SK-N-SH (cell line): ENCODE data around the gene TMEM72. TPM values are rescaled to one million over a fixed set of nuclear protein-coding genes. Genes with fewer than 3 reads are reported as not detected.

ENCODE experiments used
- CTCF ChIA-PET: fragments of 300-600, 350-600 bp; formaldehyde crosslinking; extraction: SDS; loops from one replicate; lab custom pipeline; 2021; lab: Yijun Ruan, JAX
- POLR2A ChIA-PET: fragments of 350-600 bp; sonication (Branson Sonifier 250); formaldehyde crosslinking; extraction: SDS; loops from one replicate; lab custom pipeline; 2020; ENCODE audit warnings: antibody characterized with exemption, inconsistent platforms; lab: Yijun Ruan, JAX
- DNase-seq: peaks from one replicate; pipeline ENCODE4 v3.0.0; 2012
- H2AFZ ChIP-seq: fragments of 200-600 bp; sonication (generic); 2 replicates; pipeline ENCODE4 v1.8.1; 2016; ENCODE audit warnings: antibody characterized with exemption, mild to moderate bottlenecking, low read depth
- H3F3A ChIP-seq: fragments of 200-600 bp; sonication (generic); replicated peaks from 2 replicates; pipeline ENCODE3; 2016; ENCODE audit warnings: antibody characterized with exemption, mild to moderate bottlenecking; ENCODE audit not compliant: insufficient read depth
- H3K27ac ChIP-seq, 2 experiments: fragments of 200-500 bp in 1 of 2; fragments of 200-600 bp in 1 of 2; sonication (Bioruptor generic) in 1 of 2; sonication (generic), shearing (Covaris generic) in 1 of 2; 2 replicates each; pipeline versions ENCODE4 v1.5.1 to v1.6.1; 2014 to 2016; ENCODE audit warnings: low read depth in 2 of 2, inconsistent platforms in 1 of 2, low read length in 1 of 2, mild to moderate bottlenecking in 1 of 2, mixed read lengths in 1 of 2
- H3K27me3 ChIP-seq: fragments of 200-600 bp; sonication (generic), shearing (Covaris generic); 2 replicates; pipeline ENCODE4 v1.6.1; 2016; ENCODE audit warnings: mixed run types; ENCODE audit not compliant: insufficient read depth
- H3K36me3 ChIP-seq, 2 experiments: fragments of 200-500 bp in 1 of 2; fragments of 200-600 bp in 1 of 2; sonication (Bioruptor generic) in 1 of 2; sonication (generic) in 1 of 2; replicated peaks in 1 of 2; 2 replicates each; pipeline versions ENCODE3 to v1.5.1; 2014 to 2016; ENCODE audit warnings: low read length in 1 of 2, mild to moderate bottlenecking in 1 of 2; ENCODE audit not compliant: insufficient read depth in 2 of 2, control insufficient read depth in 1 of 2
- H3K4me1 ChIP-seq, 2 experiments: fragments of 200-500 bp in 1 of 2; fragments of 200-600 bp in 1 of 2; sonication (Bioruptor generic) in 1 of 2; sonication (generic), shearing (Covaris generic) in 1 of 2; 2 replicates each; pipeline versions ENCODE4 v1.5.1 to v1.6.1; 2014 to 2016; ENCODE audit warnings: low read depth in 1 of 2, low read length in 1 of 2, mixed run types in 1 of 2; ENCODE audit not compliant: insufficient read depth in 2 of 2, control insufficient read depth in 1 of 2
- H3K4me2 ChIP-seq: fragments of 200-600 bp; sonication (generic), shearing (Covaris generic); 2 replicates; pipeline ENCODE4 v1.6.1; 2017; ENCODE audit warnings: mixed run types
- H3K4me3 ChIP-seq, 2 experiments: fragments of 200-500 bp in 1 of 2; fragments of 200-600 bp in 1 of 2; sonication (Bioruptor generic) in 1 of 2; sonication (generic), shearing (Covaris generic) in 1 of 2; 2 replicates each; pipeline versions ENCODE4 v1.5.1 to v1.8.1; 2014 to 2016; ENCODE audit warnings: low read depth in 2 of 2, inconsistent platforms in 1 of 2, low read length in 1 of 2, mild to moderate bottlenecking in 1 of 2, mixed read lengths in 1 of 2, moderate library complexity in 1 of 2
- H3K79me2 ChIP-seq: fragments of 200-600 bp; sonication (generic); 2 replicates; pipeline ENCODE4 v1.8.1; 2017; ENCODE audit warnings: mild to moderate bottlenecking; ENCODE audit not compliant: insufficient read depth
- H3K9ac ChIP-seq: fragments of 200-600 bp; sonication (generic); 2 replicates; pipeline ENCODE4 v1.6.1; 2017; ENCODE audit warnings: mixed run types
- H3K9me2 ChIP-seq: fragments of 200-600 bp; sonication (generic); 2 replicates; pipeline ENCODE4 v1.6.1; 2017; ENCODE audit warnings: mixed run types
- H3K9me3 ChIP-seq: fragments of 200-600 bp; sonication (generic); 2 replicates; pipeline ENCODE4 v1.6.1; 2017; ENCODE audit warnings: mixed run types, mild to moderate bottlenecking, moderate library complexity
- H4K20me1 ChIP-seq: fragments of 200-600 bp; sonication (generic); 2 replicates; pipeline ENCODE4 v1.6.1; 2017; ENCODE audit warnings: mild to moderate bottlenecking, mixed run types; ENCODE audit not compliant: insufficient read depth
- CHD2 ChIP-seq: fragments of 150-350 bp; IDR thresholded peaks from 2 replicates; pipeline ENCODE4 v1.6.1; 2018; ENCODE audit warnings: low read length; ENCODE audit not compliant: partially characterized antibody
- ELF1 ChIP-seq: IDR thresholded peaks from 2 replicates; pipeline ENCODE4 v1.4.0; 2012
- EP300 ChIP-seq, 2 experiments: IDR thresholded peaks; 2 replicates each; pipeline versions ENCODE4 v1.4.0 to v1.6.1; 2012; ENCODE audit warnings: borderline replicate concordance in 1 of 2, low read depth in 1 of 2, low read length in 1 of 2
- FOXJ3 ChIP-seq: sonication (generic); formaldehyde crosslinking; IDR thresholded peaks from 2 replicates; pipeline ENCODE4 v1.5.1; 2020; ENCODE audit warnings: mild to moderate bottlenecking, missing genetic modification reagents
- MEF2A ChIP-seq: IDR thresholded peaks from 2 replicates; pipeline ENCODE4 v1.4.0; 2012; ENCODE audit warnings: low read depth, borderline replicate concordance
- NRF1 ChIP-seq: IDR thresholded peaks from 2 replicates; pipeline ENCODE4 v1.6.1; 2012; ENCODE audit warnings: low read depth, mild to moderate bottlenecking, low read length
- POLR2AphosphoS5 ChIP-seq: IDR thresholded peaks from 2 replicates; pipeline ENCODE4 v1.6.1; 2012; ENCODE audit warnings: low read depth, low read length
- RAD21 ChIP-seq: IDR thresholded peaks from 2 replicates; pipeline ENCODE4 v1.6.1; 2012; ENCODE audit warnings: mild to moderate bottlenecking, low read length
- RCOR1 ChIP-seq: fragments of 150-350 bp; IDR thresholded peaks from 2 replicates; pipeline ENCODE4 v1.6.1; 2017; ENCODE audit warnings: antibody characterized with exemption, low read length
- SIN3A ChIP-seq: IDR thresholded peaks from 2 replicates; pipeline ENCODE4 v1.6.1; 2012; ENCODE audit warnings: low read depth, mild to moderate bottlenecking, low read length, moderate library complexity, borderline replicate concordance
- SMC3 ChIP-seq: IDR thresholded peaks from 2 replicates; pipeline ENCODE4 v1.6.1; 2012; ENCODE audit warnings: low read depth, low read length, improper control_type of control experiment
- TCF12 ChIP-seq: IDR thresholded peaks from 2 replicates; pipeline ENCODE4 v1.4.0; 2012
- WGBS: methylation state at CpG from one replicate; pipeline ENCODE4 v1.1.6; 2017; ENCODE audit warnings: low lambda C conversion rate; 5-methylcytosine and 5-hydroxymethylcytosine counted together
- polyA plus RNA-seq, 3 experiments: library from polyadenylated mRNA; depleted of rRNA; stranded (reverse); fragments of >200 nt; gene quantifications; 2 replicates each; pipeline ENCODE4 v1.2.3, GENCODE V29; 2012
- TF ChIP-seq, protein P1 (sequence below): fragments of 200-600 bp; sonication (generic); IDR thresholded peaks from 2 replicates; pipeline ENCODE4 v1.6.1; 2017; ENCODE audit warnings: antibody characterized with exemption, mild to moderate bottlenecking, moderate library complexity
- TF ChIP-seq, protein P2 (sequence below): fragments of 150-350 bp; IDR thresholded peaks from 2 replicates; pipeline ENCODE4 v1.6.1; 2016; ENCODE audit warnings: mild to moderate bottlenecking, low read depth, low read length
- TF ChIP-seq, protein P3 (sequence below): fragments of 150-350 bp; IDR thresholded peaks from 2 replicates; pipeline ENCODE4 v1.6.1; 2017; ENCODE audit warnings: antibody characterized with exemption, low read length, low read depth, borderline replicate concordance

TMEM72 gene
- polyA plus RNA-seq, 1 of the 3 experiments (the other 2 are of a cell fraction), result not detected

DNA sequence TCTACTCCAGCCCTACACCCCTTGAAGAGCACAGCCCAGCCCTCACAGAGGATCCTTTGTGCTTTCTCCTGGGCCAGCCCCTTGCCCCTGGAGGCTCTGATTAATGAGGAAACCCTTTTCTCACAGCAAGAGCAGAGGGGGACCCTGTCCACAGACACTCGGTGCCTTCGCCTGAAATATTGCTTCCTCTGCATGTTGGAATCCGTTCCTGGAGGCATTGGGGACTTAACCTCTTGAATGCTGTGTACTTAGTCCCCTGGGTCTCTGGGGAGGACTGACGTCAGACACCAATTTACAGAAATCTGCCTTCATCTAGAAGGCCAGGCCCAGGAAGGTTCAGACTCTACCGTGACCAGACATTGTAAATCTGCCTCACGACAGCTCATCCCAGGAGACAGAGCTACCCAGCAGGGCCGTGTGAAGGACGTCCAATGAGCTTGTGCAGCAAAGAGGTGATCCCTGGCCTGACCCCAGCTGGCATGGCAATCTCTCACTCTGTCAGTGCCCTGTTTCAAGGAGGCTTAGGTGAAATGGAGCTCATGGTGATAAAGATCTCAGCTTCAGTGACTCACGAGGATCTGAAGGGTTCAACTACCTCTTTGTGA lies 8.1 kb upstream of the TMEM72 start:
- Histone ChIP-seq H3K36me3 (no peaks in the 10 kb centered on the region), H3K4me2 (no peak overlapping the region), H2AFZ (no peak overlapping the region), H3K4me3 (no peak overlapping the region), H3K4me1 (no peaks in the 10 kb centered on the region; a peak in 1 of 4 replicates), H3K27ac (no peak overlapping the region), H4K20me1 (no peaks in the 10 kb centered on the region), H3K9me2 (no peaks in the 10 kb centered on the region), H3K9ac (no peak overlapping the region), H3K79me2 (no peaks in the 10 kb centered on the region), H3K27me3 (peaks cover 74% of the 10 kb centered on the region; the same call in 1 of the 2 replicates), H3K9me3 (no peaks in the 10 kb centered on the region), H3F3A (no peaks in the 10 kb centered on the region)
- no peak for DNase-seq
- CTCF ChIA-PET, result interaction anchor here (1.5 kb wide), 1 partner anchor 30 kb away, joined by 6 read pairs; no protein-coding TSS in a partner anchor
- POLR2A ChIA-PET, result no interaction called here
- TF ChIP-seq, protein P1, sequence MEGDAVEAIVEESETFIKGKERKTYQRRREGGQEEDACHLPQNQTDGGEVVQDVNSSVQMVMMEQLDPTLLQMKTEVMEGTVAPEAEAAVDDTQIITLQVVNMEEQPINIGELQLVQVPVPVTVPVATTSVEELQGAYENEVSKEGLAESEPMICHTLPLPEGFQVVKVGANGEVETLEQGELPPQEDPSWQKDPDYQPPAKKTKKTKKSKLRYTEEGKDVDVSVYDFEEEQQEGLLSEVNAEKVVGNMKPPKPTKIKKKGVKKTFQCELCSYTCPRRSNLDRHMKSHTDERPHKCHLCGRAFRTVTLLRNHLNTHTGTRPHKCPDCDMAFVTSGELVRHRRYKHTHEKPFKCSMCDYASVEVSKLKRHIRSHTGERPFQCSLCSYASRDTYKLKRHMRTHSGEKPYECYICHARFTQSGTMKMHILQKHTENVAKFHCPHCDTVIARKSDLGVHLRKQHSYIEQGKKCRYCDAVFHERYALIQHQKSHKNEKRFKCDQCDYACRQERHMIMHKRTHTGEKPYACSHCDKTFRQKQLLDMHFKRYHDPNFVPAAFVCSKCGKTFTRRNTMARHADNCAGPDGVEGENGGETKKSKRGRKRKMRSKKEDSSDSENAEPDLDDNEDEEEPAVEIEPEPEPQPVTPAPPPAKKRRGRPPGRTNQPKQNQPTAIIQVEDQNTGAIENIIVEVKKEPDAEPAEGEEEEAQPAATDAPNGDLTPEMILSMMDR, result no peak
- TF ChIP-seq ELF1 (no peak), RCOR1 (no peak), CHD2 (no peak), TCF12 (no peak), POLR2AphosphoS5 (no peak), SMC3 (no peak), NRF1 (no peak), EP300 (IDR thresholded peaks at IDR 0.05; ENCODE audit: borderline replicate concordance in 1 of 2, low read depth in 1 of 2, low read length in 1 of 2) (no peak), MEF2A (no peak), RAD21 (no peak), SIN3A (no peak), FOXJ3 (CRISPR knock-in tag) (no peak)
- TF ChIP-seq, protein P2, sequence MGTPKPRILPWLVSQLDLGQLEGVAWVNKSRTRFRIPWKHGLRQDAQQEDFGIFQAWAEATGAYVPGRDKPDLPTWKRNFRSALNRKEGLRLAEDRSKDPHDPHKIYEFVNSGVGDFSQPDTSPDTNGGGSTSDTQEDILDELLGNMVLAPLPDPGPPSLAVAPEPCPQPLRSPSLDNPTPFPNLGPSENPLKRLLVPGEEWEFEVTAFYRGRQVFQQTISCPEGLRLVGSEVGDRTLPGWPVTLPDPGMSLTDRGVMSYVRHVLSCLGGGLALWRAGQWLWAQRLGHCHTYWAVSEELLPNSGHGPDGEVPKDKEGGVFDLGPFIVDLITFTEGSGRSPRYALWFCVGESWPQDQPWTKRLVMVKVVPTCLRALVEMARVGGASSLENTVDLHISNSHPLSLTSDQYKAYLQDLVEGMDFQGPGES, result no peak
- TF ChIP-seq, protein P3, sequence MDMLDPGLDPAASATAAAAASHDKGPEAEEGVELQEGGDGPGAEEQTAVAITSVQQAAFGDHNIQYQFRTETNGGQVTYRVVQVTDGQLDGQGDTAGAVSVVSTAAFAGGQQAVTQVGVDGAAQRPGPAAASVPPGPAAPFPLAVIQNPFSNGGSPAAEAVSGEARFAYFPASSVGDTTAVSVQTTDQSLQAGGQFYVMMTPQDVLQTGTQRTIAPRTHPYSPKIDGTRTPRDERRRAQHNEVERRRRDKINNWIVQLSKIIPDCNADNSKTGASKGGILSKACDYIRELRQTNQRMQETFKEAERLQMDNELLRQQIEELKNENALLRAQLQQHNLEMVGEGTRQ, result no peak
- WGBS, result 19% methylated on average over 5 of the region's 9 CpGs
